Caco-2 (cell line): ENCODE measurements around the gene VAMP1. TPM values are rescaled to one million over a fixed set of nuclear protein-coding genes. Genes with fewer than 3 reads are reported as not detected.

Experiments used
- BruUV-seq: library from RNA; stranded (reverse); fragments of 400-500 nt; replicated peaks from 2 replicates; lab custom pipeline; 2021; lab: Mats Ljungman, UMichigan
- CTCF ChIA-PET: fragments of 300-600 bp; sonication (Branson Sonifier 250); formaldehyde crosslinking; loops from one replicate; lab custom pipeline; 2022; ENCODE audit warnings: antibody characterized with exemption; lab: Charles Lee
- POLR2A ChIA-PET: fragments of 300-600 bp; sonication (Branson Sonifier 250); formaldehyde crosslinking; loops from one replicate; lab custom pipeline; 2022; ENCODE audit warnings: antibody characterized with exemption; lab: Charles Lee
- DNase-seq, 2 experiments: peaks; one replicate each; pipeline versions ENCODE4 v3.0.0 to v3.0.0-alpha.2; 2020 to 2022
- H3K27me3 ChIP-seq: replicated peaks from 2 replicates; pipeline ENCODE4 v1.6.0; 2011; ENCODE audit warnings: low read length; ENCODE audit not compliant: control insufficient read depth, insufficient read depth
- H3K36me3 ChIP-seq: 2 replicates; pipeline ENCODE4 v1.5.1; 2011; ENCODE audit warnings: low read length; ENCODE audit not compliant: control insufficient read depth, insufficient read depth
- H3K4me1 ChIP-seq: fragments of 250-450 bp; sonication (Bioruptor Pico); 2 replicates; pipeline ENCODE4 v1.5.1; 2020; ENCODE audit warnings: mild to moderate bottlenecking
- H3K4me3 ChIP-seq: 2 replicates; pipeline ENCODE4 v1.5.1; 2011; ENCODE audit warnings: low read depth, mild to moderate bottlenecking, control low read depth, low read length
- H3K9me3 ChIP-seq: fragments of 250-450 bp; sonication (Bioruptor Pico); 2 replicates; pipeline ENCODE4 v1.5.1; 2020; ENCODE audit warnings: mild to moderate bottlenecking, moderate library complexity
- H3K27ac Mint-ChIP-seq: one replicate; pipeline ENCODE4 v1.8.0; 2022; ENCODE audit warnings: mixed read lengths; ENCODE audit not compliant: unreplicated experiment
- H3K27me3 Mint-ChIP-seq: one replicate; pipeline ENCODE4 v1.8.0; 2022; ENCODE audit warnings: mixed read lengths; ENCODE audit not compliant: insufficient read depth, unreplicated experiment
- H3K36me3 Mint-ChIP-seq: one replicate; pipeline ENCODE4 v1.8.0; 2022; ENCODE audit warnings: mild to moderate bottlenecking, mixed read lengths; ENCODE audit not compliant: insufficient read depth, unreplicated experiment
- H3K4me1 Mint-ChIP-seq: one replicate; pipeline ENCODE4 v1.8.0; 2022; ENCODE audit warnings: low read depth, mixed read lengths; ENCODE audit not compliant: unreplicated experiment
- H3K4me3 Mint-ChIP-seq: one replicate; pipeline ENCODE4 v1.8.0; 2022; ENCODE audit warnings: mild to moderate bottlenecking, moderate library complexity, mixed read lengths; ENCODE audit not compliant: unreplicated experiment
- H3K9me3 Mint-ChIP-seq: one replicate; pipeline ENCODE4 v1.8.0; 2022; ENCODE audit warnings: mixed read lengths; ENCODE audit not compliant: unreplicated experiment
- CTCF ChIP-seq, 2 experiments: fragments of 200-600 bp in 1 of 2; IDR thresholded peaks; 1 replicate in 1 of 2; 2 replicates in 1 of 2; pipeline versions ENCODE4 v1.5.1 to v1.8.0; 2011 to 2022; ENCODE audit warnings: antibody characterized with exemption in 1 of 2, control low read depth in 1 of 2, inconsistent platforms in 1 of 2, low read depth in 1 of 2, low read length in 1 of 2, mild to moderate bottlenecking in 1 of 2, moderate library complexity in 1 of 2; ENCODE audit not compliant: insufficient read depth in 1 of 2, severe bottlenecking in 1 of 2, unreplicated experiment in 1 of 2
- intact Hi-C: fragments of 100-400 bp; cut with micrococcal nuclease; formaldehyde crosslinking; loops from one replicate; pipeline ENCODE4 v1.10.0; 2022; ENCODE audit not compliant: unreplicated experiment
- total RNA-seq: library from RNA; stranded (reverse); gene quantifications from 2 replicates; pipeline ENCODE4 v1.2.3, GENCODE V29; 2022

The VAMP1 gene
- total RNA-seq, 1 experiment from 2014 or later: 8.4 TPM

GRCh38 chr12:6423267-6424007 lies 47.0 kb downstream of the VAMP1 start:
- no peaks in the 10 kb centered on the region for H3K9me3 Mint-ChIP-seq
- Histone ChIP-seq H3K4me1 (peaks cover 8% of the 10 kb centered on the region), H3K4me3 (no peak overlapping the region), H3K36me3 (no peaks in the 10 kb centered on the region), H3K9me3 (no peaks in the 10 kb centered on the region), H3K27me3 (no peaks in the 10 kb centered on the region)
- no peak overlapping the region for H3K4me3 Mint-ChIP-seq
- POLR2A ChIA-PET: interaction anchor here (0.7 to 1.1 kb wide), 2 partner anchors 111 kb away, joined by 3 to 8 read pairs; partner anchors contain the start of gene GAPDH
- H3K27me3 Mint-ChIP-seq: no peaks in the 10 kb centered on the region
- H3K4me1 Mint-ChIP-seq: peaks cover 8% of the 10 kb centered on the region
- H3K36me3 Mint-ChIP-seq: no peaks in the 10 kb centered on the region
- intact Hi-C loops: loop anchor here (1.0 kb wide), 4 partner anchors 42 to 115 kb away; partner anchors contain the start of gene NCAPD2
- H3K27ac Mint-ChIP-seq: no peak overlapping the region
- BruUV-seq: no TSS peak
- TF ChIP-seq CTCF (IDR thresholded peaks at IDR 0.05; ENCODE audit: insufficient read depth in 1 of 2, low read depth in 1 of 2, low read length in 1 of 2, severe bottlenecking in 1 of 2, unreplicated experiment in 1 of 2): peak; percentile 88 to 97
- CTCF ChIA-PET: interaction anchor here (0.5 to 4.5 kb wide), 10 partner anchors 15 to 135 kb away, joined by 3 to 45 read pairs (median 4); partner anchors contain the start of genes TAPBPL and VAMP1
- peak; percentile 87 for DNase-seq

DNA sequence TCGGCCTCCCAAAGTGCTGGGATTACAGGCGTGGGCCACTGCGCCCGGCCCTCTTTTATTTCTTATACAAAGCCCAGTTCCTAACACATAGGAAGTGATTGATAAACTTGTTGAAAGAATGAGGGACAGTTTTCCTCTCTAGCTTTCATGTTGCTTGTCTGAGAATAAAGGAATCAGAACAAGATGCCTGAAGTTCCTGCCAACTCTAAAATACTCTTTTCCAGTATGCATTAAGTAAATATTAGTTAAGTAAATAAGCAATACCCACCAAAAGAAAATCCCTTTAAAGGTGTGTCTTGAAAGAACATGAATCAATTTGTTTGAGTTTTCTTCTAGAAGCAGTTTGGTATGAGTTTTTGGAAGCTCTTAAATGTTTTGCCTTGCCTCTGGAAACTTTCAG lies 50.1 kb downstream of the VAMP1 start:
- H3K9me3 Mint-ChIP-seq: no peaks in the 10 kb centered on the region
- Histone ChIP-seq H3K36me3 (no peaks in the 10 kb centered on the region), H3K4me1 (peaks cover 8% of the 10 kb centered on the region), H3K9me3 (no peaks in the 10 kb centered on the region), H3K27me3 (no peaks in the 10 kb centered on the region), H3K4me3 (no peak overlapping the region)
- TF ChIP-seq CTCF (IDR thresholded peaks at IDR 0.05; ENCODE audit: insufficient read depth in 1 of 2, low read depth in 1 of 2, low read length in 1 of 2, severe bottlenecking in 1 of 2, unreplicated experiment in 1 of 2): no peak
- ChIA-PET POLR2A (no interaction called here), CTCF (interaction anchor here (1.0 to 1.6 kb wide), 2 partner anchors 45 to 117 kb away, joined by 4 read pairs; no protein-coding TSS in a partner anchor)
- H3K36me3 Mint-ChIP-seq: no peaks in the 10 kb centered on the region
- no peaks in the 10 kb centered on the region for H3K27me3 Mint-ChIP-seq
- DNase-seq: no peak
- no peak overlapping the region for H3K27ac Mint-ChIP-seq
- H3K4me1 Mint-ChIP-seq: peaks cover 8% of the 10 kb centered on the region
- H3K4me3 Mint-ChIP-seq: no peak overlapping the region
- intact Hi-C loops: no loop called here
- no TSS peak for BruUV-seq

- no peak for TF ChIP-seq CTCF (IDR thresholded peaks at IDR 0.05; ENCODE audit: insufficient read depth in 1 of 2, low read depth in 1 of 2, low read length in 1 of 2, severe bottlenecking in 1 of 2, unreplicated experiment in 1 of 2)
- no peak for DNase-seq
- no peaks in the 10 kb centered on the region for H3K36me3 Mint-ChIP-seq
- peaks cover 7% of the 10 kb centered on the region for H3K4me1 Mint-ChIP-seq
- BruUV-seq: no TSS peak
- Histone ChIP-seq H3K4me1 (peaks cover 8% of the 10 kb centered on the region), H3K36me3 (no peaks in the 10 kb centered on the region), H3K4me3 (no peak overlapping the region), H3K9me3 (no peaks in the 10 kb centered on the region), H3K27me3 (no peaks in the 10 kb centered on the region)
- no peaks in the 10 kb centered on the region for H3K27me3 Mint-ChIP-seq
- CTCF ChIA-PET: no interaction called here
- no peak overlapping the region for H3K4me3 Mint-ChIP-seq
- H3K9me3 Mint-ChIP-seq: no peaks in the 10 kb centered on the region
- POLR2A ChIA-PET: interaction anchor here (0.5 kb wide), 1 partner anchor 1267 kb away, joined by 3 read pairs; no protein-coding TSS in a partner anchor
- no peak overlapping the region for H3K27ac Mint-ChIP-seq
- intact Hi-C loops: no loop called here
Observed at GRCh38 chr12:6418796-6419195, 51.7 kb downstream of the VAMP1 start.
